SU-DHL-6 (cell line): Measurements from ENCODE around the gene IQCE.

Source experiments
- H2AFZ ChIP-seq: fragments of 200-600 bp; sonication (generic); 2 replicates; pipeline ENCODE4 v1.6.1; 2014; ENCODE audit warnings: low read depth, mild to moderate bottlenecking, moderate library complexity, mixed read lengths, antibody characterized with exemption, low read length; ENCODE audit not compliant: severe bottlenecking
- H3F3A ChIP-seq: fragments of 200-600 bp; shearing (Covaris generic); 2 replicates; pipeline ENCODE4 v1.6.0; 2016; ENCODE audit warnings: antibody characterized with exemption, mild to moderate bottlenecking; ENCODE audit not compliant: insufficient read depth
- H3K27ac ChIP-seq: fragments of 200-600 bp; sonication (generic); 2 replicates; pipeline ENCODE4 v1.5.1; 2016; ENCODE audit warnings: low read depth, mild to moderate bottlenecking, low read length, moderate library complexity, mixed read lengths
- H3K27me3 ChIP-seq: fragments of 200-600 bp; sonication (generic), shearing (Covaris generic); 2 replicates; pipeline ENCODE4 v1.6.0; 2014; ENCODE audit warnings: mild to moderate bottlenecking, low read length
- H3K36me3 ChIP-seq: fragments of 200-600 bp; sonication (generic); 2 replicates; pipeline ENCODE4 v1.6.1; 2014; ENCODE audit warnings: mild to moderate bottlenecking, low read length, mixed read lengths
- H3K4me2 ChIP-seq: fragments of 300-600, 200-600 bp; shearing (Covaris generic), sonication (generic); 2 replicates; pipeline ENCODE4 v1.6.0; 2014; ENCODE audit warnings: low read length, low read depth, mild to moderate bottlenecking; ENCODE audit not compliant: poor library complexity, severe bottlenecking
- H3K4me3 ChIP-seq: fragments of 200-600 bp; sonication (generic); 2 replicates; pipeline ENCODE4 v1.5.1; 2014; ENCODE audit warnings: antibody characterized with exemption, low read length, mild to moderate bottlenecking, mixed read lengths; ENCODE audit not compliant: insufficient read depth, poor library complexity, severe bottlenecking
- H3K79me2 ChIP-seq: fragments of 200-600 bp; sonication (generic); 2 replicates; pipeline ENCODE4 v1.6.1; 2014; ENCODE audit warnings: mild to moderate bottlenecking, low read length, moderate library complexity; ENCODE audit not compliant: insufficient read depth
- H3K9ac ChIP-seq: fragments of 200-600 bp; sonication (generic); 2 replicates; pipeline ENCODE4 v1.7.0; 2014; ENCODE audit warnings: mild to moderate bottlenecking, low read length
- H3K9me2 ChIP-seq: fragments of 200-600 bp; sonication (generic); replicated peaks from 2 replicates; pipeline ENCODE4 v1.6.1; 2014; ENCODE audit warnings: low read length; ENCODE audit not compliant: insufficient read depth
- H3K9me3 ChIP-seq: fragments of 200-600 bp; sonication (generic); 2 replicates; pipeline ENCODE4 v1.6.1; 2014; ENCODE audit warnings: low read length, mixed read lengths; ENCODE audit not compliant: insufficient read depth
- H4K20me1 ChIP-seq: fragments of 200-600 bp; sonication (generic); 2 replicates; pipeline ENCODE4 v1.6.1; 2014; ENCODE audit warnings: low read depth, mild to moderate bottlenecking, antibody characterized with exemption, low read length, moderate library complexity, mixed read lengths
- EZH2phosphoT487 ChIP-seq: fragments of 200-600 bp; sonication (generic), shearing (Covaris generic); conservative IDR thresholded peaks from 2 replicates; pipeline ENCODE4 v1.6.1; 2018; ENCODE audit warnings: mild to moderate bottlenecking, antibody characterized with exemption, low read length, moderate library complexity, mixed read lengths
- TF ChIP-seq, protein P1 (sequence below): fragments of 200-600 bp; sonication (generic); IDR thresholded peaks from one replicate; pipeline ENCODE4 v1.5.1; 2017; ENCODE audit warnings: antibody characterized with exemption, mild to moderate bottlenecking, low read length, moderate library complexity; ENCODE audit not compliant: insufficient read depth, poor library complexity, severe bottlenecking

Gene IQCE

DNA sequence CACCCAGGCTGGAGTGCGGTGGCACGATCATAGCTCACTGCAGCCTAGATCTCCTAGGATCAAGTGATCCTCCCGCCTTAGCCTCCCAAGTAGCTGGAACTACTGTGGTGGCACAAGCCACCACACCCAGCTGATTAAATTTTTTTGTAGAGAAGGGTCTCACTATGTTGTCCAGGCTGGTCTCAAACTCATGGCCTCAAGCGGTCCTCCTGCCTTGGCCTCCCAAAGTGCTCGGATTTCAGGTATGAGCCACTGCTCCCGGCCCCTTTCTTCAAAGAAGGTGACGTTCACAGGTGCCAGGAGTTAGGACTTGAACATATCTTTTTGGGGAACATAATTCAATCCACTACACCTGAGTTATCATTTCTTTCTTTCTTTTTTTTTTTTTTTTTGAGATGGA, 70.1 kb downstream of the IQCE start:
- Histone ChIP-seq H2AFZ (no peak overlapping the region), H3K4me3 (no peak overlapping the region), H3K9ac (no peak overlapping the region), H3K9me3 (no peaks in the 10 kb centered on the region), H4K20me1 (no peaks in the 10 kb centered on the region), H3K27me3 (no peaks in the 10 kb centered on the region), H3K79me2 (no peaks in the 10 kb centered on the region), H3K4me2 (no peak overlapping the region), H3K36me3 (no peaks in the 10 kb centered on the region), H3F3A (no peaks in the 10 kb centered on the region), H3K9me2 (no peaks in the 10 kb centered on the region), H3K27ac (no peak overlapping the region)
- no peak for TF ChIP-seq EZH2phosphoT487
- TF ChIP-seq, protein P1, sequence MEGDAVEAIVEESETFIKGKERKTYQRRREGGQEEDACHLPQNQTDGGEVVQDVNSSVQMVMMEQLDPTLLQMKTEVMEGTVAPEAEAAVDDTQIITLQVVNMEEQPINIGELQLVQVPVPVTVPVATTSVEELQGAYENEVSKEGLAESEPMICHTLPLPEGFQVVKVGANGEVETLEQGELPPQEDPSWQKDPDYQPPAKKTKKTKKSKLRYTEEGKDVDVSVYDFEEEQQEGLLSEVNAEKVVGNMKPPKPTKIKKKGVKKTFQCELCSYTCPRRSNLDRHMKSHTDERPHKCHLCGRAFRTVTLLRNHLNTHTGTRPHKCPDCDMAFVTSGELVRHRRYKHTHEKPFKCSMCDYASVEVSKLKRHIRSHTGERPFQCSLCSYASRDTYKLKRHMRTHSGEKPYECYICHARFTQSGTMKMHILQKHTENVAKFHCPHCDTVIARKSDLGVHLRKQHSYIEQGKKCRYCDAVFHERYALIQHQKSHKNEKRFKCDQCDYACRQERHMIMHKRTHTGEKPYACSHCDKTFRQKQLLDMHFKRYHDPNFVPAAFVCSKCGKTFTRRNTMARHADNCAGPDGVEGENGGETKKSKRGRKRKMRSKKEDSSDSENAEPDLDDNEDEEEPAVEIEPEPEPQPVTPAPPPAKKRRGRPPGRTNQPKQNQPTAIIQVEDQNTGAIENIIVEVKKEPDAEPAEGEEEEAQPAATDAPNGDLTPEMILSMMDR, result no peak

DNA sequence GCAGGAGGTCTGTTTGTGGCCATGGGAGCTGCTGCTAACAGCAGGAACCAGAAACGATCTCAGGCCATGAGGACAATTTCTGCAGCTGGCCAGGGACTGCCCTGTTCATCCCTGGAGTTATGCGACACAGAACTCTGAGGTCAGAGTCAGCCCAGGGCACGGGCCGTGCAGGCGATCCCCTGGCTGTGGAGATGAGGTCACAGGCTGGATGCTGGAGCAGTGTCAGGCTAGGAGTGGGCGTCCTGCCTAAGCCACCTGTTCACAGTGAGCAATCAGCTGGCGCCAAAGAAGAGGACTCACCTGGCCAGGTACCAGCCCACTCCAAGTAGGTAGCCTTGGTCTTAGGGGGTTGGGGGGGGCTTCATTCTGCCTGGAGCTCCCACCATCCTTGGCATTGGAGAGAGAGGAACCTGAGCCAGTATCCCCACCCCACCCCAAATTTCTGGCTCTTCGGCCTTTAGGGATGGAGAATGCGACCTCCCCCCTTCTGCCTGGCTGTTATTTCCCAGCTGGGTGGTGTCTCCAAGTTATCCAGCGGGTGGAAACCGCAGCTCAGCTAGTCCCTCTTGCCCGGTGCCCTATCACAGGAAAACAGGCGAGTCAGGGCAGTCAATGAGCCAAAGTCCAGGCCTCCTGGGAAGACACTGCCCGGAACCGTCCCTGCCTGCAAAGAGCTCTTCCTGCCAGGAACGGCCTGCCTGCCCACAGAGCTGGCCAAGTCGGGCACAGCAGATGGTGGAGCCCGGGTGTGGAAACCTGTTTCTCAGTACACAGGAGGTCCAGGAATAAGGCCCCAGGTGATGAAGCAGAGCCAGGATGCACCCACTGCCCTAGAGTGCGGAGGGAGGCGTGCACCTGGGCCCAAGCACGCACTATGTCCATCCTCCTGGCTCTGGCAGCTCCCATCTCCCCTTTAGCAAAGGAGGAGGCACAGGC, 71.2 kb downstream of the IQCE start:
- H3K36me3 ChIP-seq, result no peaks in the 10 kb centered on the region
- no peaks in the 10 kb centered on the region for H4K20me1 ChIP-seq
- no peak overlapping the region for H3K9ac ChIP-seq
- no peak overlapping the region for H2AFZ ChIP-seq
- no peak overlapping the region for H3K4me2 ChIP-seq
- no peaks in the 10 kb centered on the region for H3K9me3 ChIP-seq
- no peaks in the 10 kb centered on the region for H3K79me2 ChIP-seq
- TF ChIP-seq EZH2phosphoT487, result no peak
- TF ChIP-seq, protein P1, result no peak
- no peaks in the 10 kb centered on the region for H3K9me2 ChIP-seq
- H3K4me3 ChIP-seq, result no peak overlapping the region
- no peaks in the 10 kb centered on the region for H3F3A ChIP-seq
- no peaks in the 10 kb centered on the region for H3K27me3 ChIP-seq
- H3K27ac ChIP-seq, result no peak overlapping the region

DNA sequence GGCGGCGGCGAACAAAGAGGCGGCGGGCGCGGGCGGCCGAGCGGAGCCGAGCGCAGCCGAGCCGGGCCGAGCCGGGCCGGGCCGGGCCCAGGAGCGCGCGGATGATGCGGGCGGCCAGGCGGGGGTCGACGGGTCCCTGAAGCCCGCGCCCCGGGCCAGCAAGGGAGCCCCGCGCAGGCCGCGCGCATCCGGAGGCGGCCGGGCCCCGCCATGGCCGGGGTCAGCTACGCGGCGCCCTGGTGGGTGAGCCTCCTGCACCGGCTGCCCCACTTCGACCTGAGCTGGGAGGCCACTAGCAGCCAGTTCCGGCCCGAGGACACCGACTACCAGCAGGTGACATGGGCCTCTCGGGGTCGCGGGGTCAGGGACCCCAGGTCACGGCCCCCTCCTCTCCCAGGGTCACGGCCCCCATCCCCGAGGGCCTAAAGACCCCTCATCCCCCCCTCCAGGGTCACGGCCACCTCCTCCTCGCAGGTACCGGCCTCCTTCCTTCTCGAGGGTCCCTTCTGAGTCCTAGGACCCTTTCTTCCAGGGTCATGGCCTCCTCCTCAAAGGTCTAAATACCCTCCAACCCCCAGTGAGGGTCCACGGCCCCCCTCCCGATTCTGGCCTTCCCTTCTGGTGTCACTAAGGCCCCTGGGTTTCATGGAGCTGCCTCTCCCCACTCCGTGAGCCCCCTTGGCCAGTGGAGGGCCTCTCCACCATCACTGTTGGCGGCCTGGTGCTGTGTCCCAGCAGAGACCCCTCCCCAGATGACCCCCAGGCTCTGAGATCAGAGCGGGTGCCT, 73.4 kb downstream of the IQCE start, which contains the start of gene TTYH3:
Gene TTYH3 (plus strand): TSS at position 41 of the 787 bp plus-strand sequence. CDS start 170 bp downstream, at position 211.
- TF ChIP-seq EZH2phosphoT487, result no peak
- TF ChIP-seq, protein P1, result no peak
- Histone ChIP-seq H3K4me3 (peak within 1 kb of the TSS; percentile 55), H3K9me3 (no peaks in the 10 kb centered on the region), H3K9me2 (no peaks in the 10 kb centered on the region), H3K4me2 (peak within 1 kb of the TSS; percentile 57), H2AFZ (peak within 1 kb of the TSS; percentile 61), H3K27ac (no peak within 1 kb of the TSS), H3F3A (no peaks in the 10 kb centered on the region), H3K36me3 (no peaks in the 10 kb centered on the region), H3K79me2 (no peaks in the 10 kb centered on the region), H4K20me1 (no peaks in the 10 kb centered on the region), H3K9ac (peak within 1 kb of the TSS; percentile 54), H3K27me3 (no peaks in the 10 kb centered on the region)
